Hepatocyte (in vitro differentiated cells): ENCODE measurements around the gene GLDC. TPM values are rescaled to one million over a fixed set of nuclear protein-coding genes. Genes with fewer than 3 reads are reported as not detected.

Source experiments
- DNase-seq: peaks from one replicate; pipeline ENCODE4 v3.0.0-alpha.2; 2016; ENCODE audit warnings: low spot score
- H2AFZ ChIP-seq: fragments of 200-600 bp; sonication (generic); 2 replicates; pipeline ENCODE4 v1.6.0; 2016; ENCODE audit warnings: antibody characterized with exemption, mild to moderate bottlenecking
- H3K27ac ChIP-seq: fragments of 200-600 bp; sonication (generic); 2 replicates; pipeline ENCODE4 v1.5.1; 2016; ENCODE audit warnings: mild to moderate bottlenecking
- H3K27me3 ChIP-seq: fragments of 200-600 bp; sonication (generic); 2 replicates; pipeline ENCODE4 v1.6.1; 2016
- H3K36me3 ChIP-seq: fragments of 200-600 bp; sonication (generic); replicated peaks from 2 replicates; pipeline ENCODE4 v1.5.1; 2016; ENCODE audit warnings: low read depth; ENCODE audit not compliant: insufficient read depth
- H3K4me1 ChIP-seq: fragments of 200-600 bp; sonication (generic); 2 replicates; pipeline ENCODE4 v1.5.1; 2016; ENCODE audit warnings: mild to moderate bottlenecking, moderate library complexity; ENCODE audit not compliant: insufficient read depth
- H3K4me2 ChIP-seq: fragments of 200-600 bp; sonication (generic); 2 replicates; pipeline ENCODE4 v1.6.0; 2016
- H3K4me3 ChIP-seq: fragments of 200-600 bp; sonication (generic); 2 replicates; pipeline ENCODE4 v1.5.1; 2016; ENCODE audit warnings: mild to moderate bottlenecking
- H3K79me2 ChIP-seq: fragments of 200-600 bp; sonication (generic); 2 replicates; pipeline ENCODE4 v1.6.0; 2017; ENCODE audit warnings: mild to moderate bottlenecking
- H3K9me2 ChIP-seq: fragments of 200-600 bp; sonication (generic); replicated peaks from 2 replicates; pipeline ENCODE4 v1.6.0; 2017; ENCODE audit warnings: mild to moderate bottlenecking; ENCODE audit not compliant: insufficient read depth
- H3K9me3 ChIP-seq: fragments of 200-600 bp; sonication (generic); 2 replicates; pipeline ENCODE4 v1.5.1; 2016; ENCODE audit warnings: low read depth, mild to moderate bottlenecking
- H4K20me1 ChIP-seq: fragments of 200-600 bp; sonication (generic); 2 replicates; pipeline ENCODE4 v1.6.0; 2016; ENCODE audit warnings: mild to moderate bottlenecking; ENCODE audit not compliant: insufficient read depth, poor library complexity, severe bottlenecking
- CTCF ChIP-seq: fragments of 200-600 bp; sonication (generic); IDR thresholded peaks from 2 replicates; pipeline ENCODE4 v1.5.1; 2016; ENCODE audit warnings: antibody characterized with exemption, mild to moderate bottlenecking; ENCODE audit not compliant: poor library complexity
- EZH2 ChIP-seq: fragments of 200-600 bp; sonication (generic); IDR thresholded peaks from 2 replicates; pipeline ENCODE4 v1.6.1; 2016; ENCODE audit warnings: antibody characterized with exemption, mild to moderate bottlenecking, borderline replicate concordance
- EZH2phosphoT487 ChIP-seq: fragments of 200-600 bp; sonication (generic); IDR thresholded peaks from one replicate; pipeline ENCODE4 v1.6.1; 2018; ENCODE audit warnings: antibody characterized with exemption, mild to moderate bottlenecking, low read depth, moderate library complexity; ENCODE audit not compliant: unreplicated experiment, severe bottlenecking
- WGBS: methylation state at CpG from one replicate; pipeline ENCODE4 v1.1.6; 2016; ENCODE audit warnings: low lambda C conversion rate; ENCODE audit errors: missing lambda C conversion rate; 5-methylcytosine and 5-hydroxymethylcytosine counted together
- polyA plus RNA-seq: library from polyadenylated mRNA; unstranded; fragments of >200 nt; fragmentation: Nextera tagmentation; extraction: Ambion mirVana; gene quantifications from 2 replicates; pipeline ENCODE4 v1.2.1, GENCODE V29; 2016
- total RNA-seq: library from RNA; depleted of rRNA; stranded (reverse); fragments of >200 nt; gene quantifications from 2 replicates; pipeline ENCODE4 v1.2.3, GENCODE V29; 2014

The GLDC gene
- total and polyA plus RNA-seq, 2 experiments from 2014 or later = 15.6 to 18.4 TPM

DNA sequence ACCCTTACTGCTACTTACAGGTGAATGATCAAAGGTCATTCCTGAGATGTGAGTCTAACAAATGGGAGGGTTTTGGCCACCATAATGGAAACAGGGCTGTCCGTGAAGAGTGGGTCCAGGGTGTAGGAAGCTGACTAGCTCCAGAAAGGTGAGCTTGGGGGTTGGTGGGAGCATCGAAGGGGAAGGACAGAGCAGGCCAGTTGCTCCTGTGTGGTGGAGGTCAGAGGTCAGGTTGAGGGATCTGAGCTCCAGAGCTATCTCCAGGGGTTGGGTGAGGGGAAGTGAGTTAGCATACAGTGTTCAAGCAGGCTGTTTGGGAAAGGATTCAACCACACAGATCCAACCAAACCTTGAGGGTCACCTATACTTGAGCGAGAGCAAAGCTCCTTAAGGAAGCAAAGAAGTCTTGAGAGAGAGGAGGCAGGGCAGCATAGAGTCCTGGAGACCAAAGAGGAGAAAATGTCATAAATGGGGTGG is 18.7 kb upstream of the GLDC start:
- peak overlapping the region; percentile 55 for H3K4me2 ChIP-seq
- no peaks in the 10 kb centered on the region for H4K20me1 ChIP-seq
- no peak overlapping the region for H2AFZ ChIP-seq
- 78% methylated on average over 3 of the region's 3 CpGs for WGBS
- DNase-seq = no peak
- no peaks in the 10 kb centered on the region for H3K27me3 ChIP-seq
- H3K9me2 ChIP-seq = no peaks in the 10 kb centered on the region
- H3K27ac ChIP-seq = peak overlapping the region; percentile 98
- H3K9me3 ChIP-seq = no peaks in the 10 kb centered on the region
- TF ChIP-seq CTCF (no peak), EZH2 (no peak), EZH2phosphoT487 (no peak)
- H3K79me2 ChIP-seq = no peaks in the 10 kb centered on the region
- no peaks in the 10 kb centered on the region for H3K36me3 ChIP-seq
- H3K4me3 ChIP-seq = no peak overlapping the region
- H3K4me1 ChIP-seq = peaks cover 7% of the 10 kb centered on the region

DNA sequence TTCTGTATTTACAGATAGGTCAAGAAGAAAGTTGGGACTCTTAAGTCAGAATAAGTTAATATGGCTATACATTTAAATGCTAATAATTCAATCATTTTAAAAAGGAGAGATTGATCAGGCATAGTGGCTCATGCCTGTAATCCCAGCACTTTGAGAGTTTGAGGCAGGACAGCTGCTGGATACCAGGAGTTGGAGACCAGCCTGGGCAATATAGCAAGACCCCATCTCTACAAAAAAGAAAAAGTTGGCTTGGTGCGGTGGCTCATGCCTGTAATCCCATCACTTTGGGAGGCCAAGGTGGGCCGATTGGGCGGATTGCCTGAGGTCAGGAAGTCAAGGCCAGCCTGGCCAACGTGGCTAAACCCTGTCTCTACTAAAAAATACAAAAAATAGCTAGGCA is 15.0 kb upstream of the GLDC start:
- no peaks in the 10 kb centered on the region for H3K9me3 ChIP-seq
- 75% methylated on average over 4 of the region's 4 CpGs for WGBS
- TF ChIP-seq CTCF (no peak), EZH2phosphoT487 (no peak), EZH2 (no peak)
- no peaks in the 10 kb centered on the region for H3K9me2 ChIP-seq
- DNase-seq = no peak
- H3K79me2 ChIP-seq = no peaks in the 10 kb centered on the region
- H3K4me2 ChIP-seq = no peak overlapping the region
- peaks cover 7% of the 10 kb centered on the region for H3K4me1 ChIP-seq
- H3K27ac ChIP-seq = no peak overlapping the region
- H2AFZ ChIP-seq = no peak overlapping the region
- H3K4me3 ChIP-seq = no peak overlapping the region
- H3K27me3 ChIP-seq = no peaks in the 10 kb centered on the region
- no peaks in the 10 kb centered on the region for H3K36me3 ChIP-seq
- H4K20me1 ChIP-seq = no peaks in the 10 kb centered on the region

GRCh38 chr9:6658628-6659353 is 13.3 kb upstream of the GLDC start:
- no peak overlapping the region for H2AFZ ChIP-seq
- H4K20me1 ChIP-seq = no peaks in the 10 kb centered on the region
- no peak for DNase-seq
- H3K36me3 ChIP-seq = no peaks in the 10 kb centered on the region
- no peaks in the 10 kb centered on the region for H3K9me3 ChIP-seq
- H3K27ac ChIP-seq = no peak overlapping the region
- no peaks in the 10 kb centered on the region for H3K9me2 ChIP-seq
- no peak overlapping the region for H3K4me3 ChIP-seq
- H3K4me2 ChIP-seq = no peak overlapping the region
- WGBS = 79% methylated on average over 4 of the region's 4 CpGs
- TF ChIP-seq EZH2 (no peak), CTCF (no peak), EZH2phosphoT487 (no peak)
- no peaks in the 10 kb centered on the region for H3K4me1 ChIP-seq
- H3K27me3 ChIP-seq = no peaks in the 10 kb centered on the region
- no peaks in the 10 kb centered on the region for H3K79me2 ChIP-seq
